ENCODE data around the gene MREG. TPM values are rescaled to one million over a fixed set of nuclear protein-coding genes. Genes with fewer than 3 reads are reported as not detected.

Gene MREG
- total RNA-seq, 3 donors from 2014 or later (not counting 1 experiment from before 2014, with no cell fraction given), result 4.0 to 9.8 (median 6.8) TPM

GRCh38 chr2:215946586-215946985 lies 66.8 kb downstream of the MREG start:
- Histone ChIP-seq H3K27ac (ENCODE audit: low read length) (no peak overlapping the region), H3K36me3 (ENCODE audit: control insufficient read depth, insufficient read depth, low read length) (peaks cover 9% of the 10 kb centered on the region), H3K27me3 (ENCODE audit: control insufficient read depth, insufficient read depth, low read length) (no peaks in the 10 kb centered on the region), H3K4me3 (ENCODE audit: low read length) (no peak overlapping the region), H3K9me3 (ENCODE audit: control insufficient read depth, insufficient read depth, low read length) (no peaks in the 10 kb centered on the region), H3K4me1 (ENCODE audit: control insufficient read depth, insufficient read depth, low read length) (no peaks in the 10 kb centered on the region)
- H3K9me3 Mint-ChIP-seq, result no peaks in the 10 kb centered on the region
- TF ChIP-seq CTCF (IDR thresholded peaks at IDR 0.05), result no peak
- WGBS (ENCODE audit: insufficient coverage), result 76% methylated on average over 2 of the region's 3 CpGs
- ATAC-seq (no peak), DNase-seq (no peak)
- no peak overlapping the region for H3K4me3 Mint-ChIP-seq
- no peaks in the 10 kb centered on the region for H3K4me1 Mint-ChIP-seq
- no peak overlapping the region for H3K27ac Mint-ChIP-seq
- intact Hi-C loops (cut with micrococcal nuclease), result no loop called here
- no peaks in the 10 kb centered on the region for H3K27me3 Mint-ChIP-seq (ENCODE audit: low read depth in 2 of 2)
- H3K36me3 Mint-ChIP-seq, result peaks cover 31% of the 10 kb centered on the region

- Mint-ChIP-seq H3K4me3 (no peak overlapping the region), H3K36me3 (peaks cover 32% of the 10 kb centered on the region), H3K9me3 (no peaks in the 10 kb centered on the region), H3K4me1 (no peaks in the 10 kb centered on the region), H3K27ac (no peak overlapping the region), H3K27me3 (ENCODE audit: low read depth in 2 of 2) (no peaks in the 10 kb centered on the region)
- intact Hi-C loops (cut with micrococcal nuclease), result no loop called here
- no peak overlapping the region for H3K27ac ChIP-seq (ENCODE audit: low read length)
- no peaks in the 10 kb centered on the region for H3K27me3 ChIP-seq (ENCODE audit: control insufficient read depth, insufficient read depth, low read length)
- no peak for DNase-seq
- H3K4me1 ChIP-seq (ENCODE audit: control insufficient read depth, insufficient read depth, low read length), result no peaks in the 10 kb centered on the region
- ATAC-seq, result no peak
- no peak for TF ChIP-seq CTCF (IDR thresholded peaks at IDR 0.05)
- H3K9me3 ChIP-seq (ENCODE audit: control insufficient read depth, insufficient read depth, low read length), result no peaks in the 10 kb centered on the region
- no peak overlapping the region for H3K4me3 ChIP-seq (ENCODE audit: low read length)
- WGBS (ENCODE audit: insufficient coverage), result 90% methylated on average over 3 of the region's 3 CpGs
- peaks cover 12% of the 10 kb centered on the region for H3K36me3 ChIP-seq (ENCODE audit: control insufficient read depth, insufficient read depth, low read length)
Observed at GRCh38 chr2:215942194-215942593, 71.2 kb downstream of the MREG start.

GRCh38 chr2:215941726-215942125 lies 71.6 kb downstream of the MREG start:
- WGBS (ENCODE audit: insufficient coverage), result 100% methylated on average over 1 of the region's 1 CpG

More at GRCh38 chr2:215941726-215942125, 71.6 kb downstream of the MREG start:
- Histone ChIP-seq H3K4me3 (ENCODE audit: low read length) (no peak overlapping the region), H3K9me3 (ENCODE audit: control insufficient read depth, insufficient read depth, low read length) (no peaks in the 10 kb centered on the region), H3K27ac (ENCODE audit: low read length) (no peak overlapping the region), H3K4me1 (ENCODE audit: control insufficient read depth, insufficient read depth, low read length) (no peaks in the 10 kb centered on the region), H3K36me3 (ENCODE audit: control insufficient read depth, insufficient read depth, low read length) (peaks cover 12% of the 10 kb centered on the region), H3K27me3 (ENCODE audit: control insufficient read depth, insufficient read depth, low read length) (no peaks in the 10 kb centered on the region)
- H3K4me3 Mint-ChIP-seq, result no peak overlapping the region
- H3K36me3 Mint-ChIP-seq, result peaks cover 28% of the 10 kb centered on the region
- no peak for TF ChIP-seq CTCF (IDR thresholded peaks at IDR 0.05)
- no peak for ATAC-seq
- no peaks in the 10 kb centered on the region for H3K4me1 Mint-ChIP-seq
- intact Hi-C loops (cut with micrococcal nuclease), result no loop called here
- H3K27ac Mint-ChIP-seq, result no peak overlapping the region
- no peaks in the 10 kb centered on the region for H3K9me3 Mint-ChIP-seq
- H3K27me3 Mint-ChIP-seq (ENCODE audit: low read depth in 2 of 2), result no peaks in the 10 kb centered on the region
- DNase-seq, result no peak
